ENCODE measurements around the gene MAB21L4. TPM values are rescaled to one million over a fixed set of nuclear protein-coding genes. Genes with fewer than 3 reads are reported as not detected.

The MAB21L4 gene
- total and polyA plus RNA-seq, 2 of the 8 experiments (the other 6 are each of a cell fraction or from before 2014, with no cell fraction given) = 0.11 TPM; not detected in 1

- DNase-seq (ENCODE audit: low read depth in 1 of 2, low spot score in 2 of 2) (no peak), FAIRE-seq (no peak)
Measured at GRCh38 chr2:240915526-240916341, 19.8 kb upstream of the MAB21L4 start.

More at GRCh38 chr2:240915526-240916341, 19.8 kb upstream of the MAB21L4 start:
- Histone ChIP-seq H3K4me2 (ENCODE audit: insufficient read depth in 1 of 2, low read depth in 2 of 2, low read length in 2 of 2) (peak overlapping the region; percentile 59 to 79), H2BK20ac (ENCODE audit: low read length) (no peak overlapping the region), H3K36me3 (ENCODE audit: control insufficient read depth in 2 of 4, insufficient read depth in 4 of 4, low read length in 3 of 4) (no peaks in the 10 kb centered on the region), H3K9ac (replicated peaks in 1 of 4; ENCODE audit: extremely low read depth in 1 of 4, low read depth in 3 of 4, low read length in 3 of 4) (no peak overlapping the region), H4K8ac (ENCODE audit: extremely low read depth, insufficient read depth, low read length) (no peak overlapping the region; the same call in 1 of the 2 replicates), H2AFZ (ENCODE audit: low read length) (no peak overlapping the region; the same call in 1 of the 2 replicates), H3K4me1 (replicated peaks in 1 of 4; ENCODE audit: control insufficient read depth in 3 of 4, insufficient read depth in 4 of 4, low read length in 3 of 4) (peaks cover 0 to 6% (median 3%) of the 10 kb centered on the region in 4 experiments; a peak in 4 of 7 replicates), H3K23me2 (ENCODE audit: low read depth, low read length) (peaks cover 4% of the 10 kb centered on the region; the same call in 1 of the 2 replicates), H2BK12ac (ENCODE audit: low read depth, low read length) (no peak overlapping the region), H3K9me3 (ENCODE audit: insufficient read depth in 2 of 2, low read depth in 1 of 2, low read length in 1 of 2) (no peaks in the 10 kb centered on the region), H4K5ac (ENCODE audit: insufficient read length, low read depth, low read length) (no peak overlapping the region), H3K14ac (ENCODE audit: insufficient read length) (no peak overlapping the region), H3K23ac (ENCODE audit: insufficient read length) (no peak overlapping the region), H3K27ac (ENCODE audit: low read depth, low read length) (no peak overlapping the region), H3K56ac (replicated peaks; ENCODE audit: insufficient read length, low read depth, low read length) (no peak overlapping the region), H2BK120ac (replicated peaks; ENCODE audit: low read depth, low read length) (no peak overlapping the region), H3K18ac (ENCODE audit: extremely low read depth, low read length) (no peak overlapping the region), H3K4ac (replicated peaks; ENCODE audit: insufficient read length, low read depth, low read length) (no peak overlapping the region), H3K4me3 (ENCODE audit: extremely low read depth in 1 of 4, insufficient read depth in 2 of 4, low read depth in 3 of 4, low read length in 4 of 4) (peak overlapping the region; percentile 30 to 54 (median 37)), H3K79me2 (ENCODE audit: control insufficient read depth in 1 of 2, insufficient read depth in 2 of 2, low read length in 2 of 2) (no peaks in the 10 kb centered on the region), H3K79me1 (ENCODE audit: low read depth, low read length) (no peaks in the 10 kb centered on the region), H2BK15ac (ENCODE audit: low read length) (no peak overlapping the region), H4K91ac (replicated peaks; ENCODE audit: insufficient read length, low read length) (no peak overlapping the region), H4K20me1 (replicated peaks in 1 of 2; ENCODE audit: control insufficient read depth in 1 of 2, insufficient read depth in 2 of 2, low read length in 2 of 2) (peaks cover 2 to 4% of the 10 kb centered on the region in 2 experiments), H2BK5ac (ENCODE audit: low read depth, low read length) (no peak overlapping the region), H2AK5ac (ENCODE audit: low read depth, low read length) (no peak overlapping the region), H3K27me3 (replicated peaks in 1 of 4; ENCODE audit: control insufficient read depth in 3 of 4, extremely low read depth in 1 of 4, insufficient read depth in 3 of 4, low read length in 3 of 4) (peaks cover 1 to 9% (median 9%) of the 10 kb centered on the region in 4 experiments; a peak in 6 of 7 replicates)
- CTCF ChIA-PET (ENCODE audit: partially characterized antibody) = interaction anchor here (1.0 to 4.4 kb wide), 15 partner anchors 7 to 240 kb away, joined by 3 to 26 read pairs (median 6); no protein-coding TSS in a partner anchor
- WGBS, 2 experiments (ENCODE audit: extremely low coverage in 1 of 2, insufficient coverage in 1 of 2, insufficient read length in 1 of 2, insufficient replicate concordance in 2 of 2, low coverage in 1 of 2, low lambda C conversion rate in 2 of 2, missing lambda C conversion rate in 1 of 2) = 32% methylated on average over 17 of the region's 34 CpGs; no CpG with 5 or more reads in 1 of the 2 experiments
- POLR2A ChIA-PET (ENCODE audit: partially characterized antibody) = interaction anchor here (1.2 kb wide), 1 partner anchor 42 kb away, joined by 3 read pairs; no protein-coding TSS in a partner anchor
- TF ChIP-seq SP2 (IDR thresholded peaks at IDR 0.05; ENCODE audit: low read length) = no peak

All from H1 (cell line).